Endothelial cell of umbilical vein (primary cell): ENCODE data around the gene BMPR2. TPM values are rescaled to one million over a fixed set of nuclear protein-coding genes. Genes with fewer than 3 reads are reported as not detected.

Experiments used
- BruUV-seq: library from RNA; stranded (reverse); fragments of 400-500 nt; replicated peaks from 2 replicates; lab custom pipeline; 2021; lab: Mats Ljungman, UMichigan
- CTCF ChIA-PET: fragments of 300-600, 350-600 bp; sonication (Branson Sonifier 250); formaldehyde crosslinking; loops from one replicate; lab custom pipeline; 2021; ENCODE audit warnings: antibody characterized with exemption, inconsistent platforms; lab: Charles Lee
- POLR2A ChIA-PET: fragments of 300-600, 350-600 bp; sonication (Branson Sonifier 250); formaldehyde crosslinking; loops from one replicate; lab custom pipeline; 2021; ENCODE audit warnings: antibody characterized with exemption, inconsistent platforms; lab: Charles Lee
- DNase-seq: peaks from one replicate; pipeline ENCODE4 v3.0.0-alpha.2; 2011; ENCODE audit warnings: low read depth, low spot score
- FAIRE-seq: peaks from 2 replicates; lab custom pipeline; 2011; peaks lifted over from hg19 to GRCh38; lab: Jason Lieb, UNC
- H2AFZ ChIP-seq: 2 replicates; pipeline ENCODE4 v1.6.0; 2012; ENCODE audit warnings: low read depth, low read length, control low read depth, inconsistent platforms
- H3K27ac ChIP-seq: 2 replicates; pipeline ENCODE4 v1.5.1; 2011; ENCODE audit warnings: low read depth, mild to moderate bottlenecking, control low read depth, low read length, moderate library complexity; ENCODE audit not compliant: insufficient read depth
- H3K27me3 ChIP-seq, 2 experiments: 2 replicates each; pipeline versions ENCODE4 v1.6.0 to v1.6.1; 2011; ENCODE audit warnings: low read length in 2 of 2, mixed read lengths in 1 of 2; ENCODE audit not compliant: control insufficient read depth in 2 of 2, insufficient read depth in 2 of 2
- H3K36me3 ChIP-seq, 2 experiments: 2 replicates in 1 of 2; 3 replicates in 1 of 2; pipeline ENCODE4 v1.5.1; 2011; ENCODE audit warnings: low read length in 2 of 2, mild to moderate bottlenecking in 1 of 2, moderate library complexity in 1 of 2; ENCODE audit not compliant: control insufficient read depth in 2 of 2, insufficient read depth in 2 of 2; ENCODE audit errors: extremely low read depth in 1 of 2
- H3K4me1 ChIP-seq: 3 replicates; pipeline ENCODE4 v1.5.1; 2011; ENCODE audit warnings: mild to moderate bottlenecking, low read length; ENCODE audit not compliant: control insufficient read depth, insufficient read depth; ENCODE audit errors: extremely low read depth
- H3K4me2 ChIP-seq: 2 replicates; pipeline ENCODE4 v1.6.1; 2011; ENCODE audit warnings: low read length, control low read depth, mixed read lengths; ENCODE audit not compliant: insufficient read depth
- H3K4me3 ChIP-seq, 3 experiments: fragments of 200-600 bp in 1 of 3; sonication (generic), shearing (Covaris generic) in 1 of 3; replicated peaks in 1 of 3; 2 replicates each; pipeline ENCODE4 v1.5.1; 2011 to 2016; ENCODE audit warnings: control low read depth in 3 of 3, low read length in 3 of 3, mild to moderate bottlenecking in 2 of 3, inconsistent platforms in 1 of 3, low read depth in 1 of 3, moderate library complexity in 1 of 3; ENCODE audit not compliant: insufficient read depth in 1 of 3
- H3K79me2 ChIP-seq: 2 replicates; pipeline ENCODE4 v1.6.0; 2012; ENCODE audit warnings: low read length, inconsistent platforms; ENCODE audit not compliant: control insufficient read depth, insufficient read depth
- H3K9ac ChIP-seq: replicated peaks from 2 replicates; pipeline ENCODE3; 2011; ENCODE audit warnings: low read length, control low read depth; ENCODE audit not compliant: insufficient read depth; ENCODE audit errors: extremely low read depth
- H3K9me1 ChIP-seq: replicated peaks from 3 replicates; pipeline ENCODE4 v1.6.0; 2011; ENCODE audit warnings: mild to moderate bottlenecking, low read length; ENCODE audit not compliant: control insufficient read depth, insufficient read depth; ENCODE audit errors: extremely low read depth
- H3K9me3 ChIP-seq: replicated peaks from 2 replicates; pipeline ENCODE4 v1.5.1; 2012; ENCODE audit warnings: low read length, inconsistent platforms; ENCODE audit not compliant: control insufficient read depth, insufficient read depth
- H4K20me1 ChIP-seq: replicated peaks from 2 replicates; pipeline ENCODE3; 2011; ENCODE audit warnings: mild to moderate bottlenecking, low read length; ENCODE audit not compliant: control insufficient read depth, insufficient read depth; ENCODE audit errors: extremely low read depth
- CTCF ChIP-seq, 2 donors: IDR thresholded peaks; 1 replicate in 1 of 2; 2 replicates in 1 of 2; pipeline ENCODE4 v1.5.1; 2011; ENCODE audit warnings: low read length in 2 of 2, mild to moderate bottlenecking in 2 of 2, moderate library complexity in 2 of 2, control low read depth in 1 of 2, inconsistent platforms in 1 of 2, low read depth in 1 of 2; ENCODE audit not compliant: insufficient read depth in 1 of 2; ENCODE audit errors: extremely low read depth in 1 of 2
- EZH2 ChIP-seq: IDR thresholded peaks from 2 replicates; pipeline ENCODE4 v1.6.1; 2012; ENCODE audit warnings: borderline replicate concordance, low read depth, mild to moderate bottlenecking, moderate library complexity, low read length, inconsistent platforms; ENCODE audit not compliant: severe bottlenecking
- FOS ChIP-seq: IDR thresholded peaks from 2 replicates; pipeline ENCODE4 v1.6.1; 2011; ENCODE audit warnings: mild to moderate bottlenecking, low read length, moderate library complexity, borderline replicate concordance; ENCODE audit not compliant: insufficient read depth
- GATA2 ChIP-seq: IDR thresholded peaks from 2 replicates; pipeline ENCODE4 v1.7.0; 2011; ENCODE audit warnings: low read depth, mild to moderate bottlenecking, moderate library complexity, mixed read lengths, low read length; ENCODE audit not compliant: insufficient read length, insufficient read depth
- JUN ChIP-seq: IDR thresholded peaks from 2 replicates; pipeline ENCODE4 v1.6.1; 2011; ENCODE audit warnings: borderline replicate concordance, low read depth; ENCODE audit not compliant: insufficient read length, insufficient read depth
- MAX ChIP-seq: IDR thresholded peaks from 2 replicates; pipeline ENCODE4 v1.6.1; 2011; ENCODE audit not compliant: insufficient read depth, insufficient read length
- MYC ChIP-seq: IDR thresholded peaks from one replicate; pipeline ENCODE4 v1.6.1; 2011; ENCODE audit warnings: mild to moderate bottlenecking, low read depth, low read length
- POLR2A ChIP-seq: IDR thresholded peaks from 2 replicates; pipeline ENCODE4 v1.6.1; 2012; ENCODE audit warnings: low read depth, mild to moderate bottlenecking, control low read depth, low read length
- POLR2AphosphoS5 ChIP-seq: IDR thresholded peaks from 2 replicates; pipeline ENCODE4 v1.6.1; 2012; ENCODE audit warnings: low read depth, mild to moderate bottlenecking, control low read depth, low read length, moderate library complexity; ENCODE audit not compliant: insufficient read depth
- dilution Hi-C: fragments of 300-500 bp; cut with MboI; formaldehyde crosslinking; loops from one replicate; pipeline ENCODE4 v1.15.0; 2019; ENCODE audit warnings: low sequenced_read_pairs; ENCODE audit not compliant: extremely low pct_ligation_motif_present
- intact Hi-C: fragments of 100-400 bp; cut with micrococcal nuclease; formaldehyde crosslinking; loops from one replicate; pipeline ENCODE4 v1.10.0; 2022
- polyA plus RNA-seq, 4 experiments: library from polyadenylated mRNA; depleted of rRNA in 3 of 4; stranded (reverse) in 3 of 4; unstranded in 1 of 4; fragments of >200 nt; gene quantifications; 2 replicates each; pipeline versions ENCODE4 v1.2.1 to v1.2.3, GENCODE V29; 2011 to 2012; ENCODE audit warnings: missing spikeins in 1 of 4
- total RNA-seq: library from RNA; stranded (reverse); gene quantifications from 2 replicates; pipeline ENCODE4 v1.2.3, GENCODE V29; 2021

Gene BMPR2
- total and polyA plus RNA-seq, 2 donors (not counting 3 experiments of a cell fraction or from before 2014, with no cell fraction given) = 35.8 to 113 TPM

GRCh38 chr2:202583709-202584219 is 207.6 kb downstream of the BMPR2 start:
- FAIRE-seq = no peak
- Histone ChIP-seq H3K9me1 (no peaks in the 10 kb centered on the region), H3K4me1 (no peaks in the 10 kb centered on the region), H2AFZ (no peak overlapping the region), H3K79me2 (no peaks in the 10 kb centered on the region), H3K36me3 (no peaks in the 10 kb centered on the region), H3K4me2 (no peak overlapping the region), H3K27me3 (no peaks in the 10 kb centered on the region), H3K9me3 (no peaks in the 10 kb centered on the region), H3K9ac (no peak overlapping the region), H3K27ac (no peak overlapping the region), H4K20me1 (no peaks in the 10 kb centered on the region), H3K4me3 (no peak overlapping the region)
- dilution Hi-C loops = no loop called here
- no peak for DNase-seq
- ChIA-PET CTCF (interaction anchor here (1.0 kb wide), 2 partner anchors 9 to 17 kb away, joined by 3 read pairs; no protein-coding TSS in a partner anchor), POLR2A (no interaction called here)
- TF ChIP-seq MYC (no peak), POLR2AphosphoS5 (no peak), FOS (no peak), GATA2 (no peak), EZH2 (no peak), JUN (no peak), POLR2A (no peak), CTCF (IDR thresholded peaks at IDR 0.05; ENCODE audit: extremely low read depth in 1 of 2, insufficient read depth in 1 of 2, low read depth in 1 of 2, low read length in 2 of 2) (no peak), MAX (no peak)
- BruUV-seq = no TSS peak
- intact Hi-C loops = no loop called here
